ENCODE data around the gene PLXNA4. TPM values are rescaled to one million over a fixed set of nuclear protein-coding genes. Genes with fewer than 3 reads are reported as not detected.
A peak's percentile ranks its signal among the peaks of the same experiment; 100 is the strongest.

PLXNA4 gene
- polyA plus RNA-seq, 1 donor (not counting 4 experiments of a cell fraction or from before 2014, with no cell fraction given) = 0.01 TPM

DNA sequence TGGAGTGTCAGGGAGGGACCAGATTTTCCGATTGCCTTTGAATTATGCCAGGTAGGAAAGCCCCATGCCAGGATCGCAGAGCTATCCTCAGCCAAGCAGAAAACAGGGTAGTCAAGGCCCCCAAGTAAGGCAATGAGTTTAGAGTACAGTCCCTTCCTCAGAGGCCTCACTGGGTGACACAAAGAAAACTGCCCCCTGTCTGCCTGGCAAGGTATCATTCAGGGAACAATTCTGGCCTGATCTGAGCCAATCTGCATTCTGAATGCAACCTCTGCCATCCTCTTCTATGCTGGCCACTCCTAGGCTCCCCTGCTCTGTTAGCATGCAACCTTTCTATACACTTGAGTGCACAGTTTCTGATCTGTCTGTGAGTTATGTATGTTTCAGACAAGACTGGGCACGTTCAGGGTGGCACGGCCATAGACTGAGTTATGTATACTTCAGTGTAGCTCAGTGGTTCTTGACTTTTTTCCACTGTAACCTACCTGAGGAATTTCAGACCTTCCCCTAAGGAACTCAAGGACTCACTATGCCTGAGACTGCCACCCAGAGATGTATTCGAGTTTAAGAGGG, 336.8 kb downstream of the PLXNA4 start:
- no peaks in the 10 kb centered on the region for H3K27me3 ChIP-seq (ENCODE audit: control insufficient read depth, extremely low read depth, insufficient read depth, low read length)
- DNase-seq (ENCODE audit: low read depth, low spot score) (peak; percentile 45), FAIRE-seq (peak; percentile 92)
- H2AFZ ChIP-seq (ENCODE audit: control insufficient read depth, low read length) = no peak overlapping the region
- TF ChIP-seq EZH2 (IDR thresholded peaks at IDR 0.05; ENCODE audit: low read length) = no peak
- TF ChIP-seq, protein P1, sequence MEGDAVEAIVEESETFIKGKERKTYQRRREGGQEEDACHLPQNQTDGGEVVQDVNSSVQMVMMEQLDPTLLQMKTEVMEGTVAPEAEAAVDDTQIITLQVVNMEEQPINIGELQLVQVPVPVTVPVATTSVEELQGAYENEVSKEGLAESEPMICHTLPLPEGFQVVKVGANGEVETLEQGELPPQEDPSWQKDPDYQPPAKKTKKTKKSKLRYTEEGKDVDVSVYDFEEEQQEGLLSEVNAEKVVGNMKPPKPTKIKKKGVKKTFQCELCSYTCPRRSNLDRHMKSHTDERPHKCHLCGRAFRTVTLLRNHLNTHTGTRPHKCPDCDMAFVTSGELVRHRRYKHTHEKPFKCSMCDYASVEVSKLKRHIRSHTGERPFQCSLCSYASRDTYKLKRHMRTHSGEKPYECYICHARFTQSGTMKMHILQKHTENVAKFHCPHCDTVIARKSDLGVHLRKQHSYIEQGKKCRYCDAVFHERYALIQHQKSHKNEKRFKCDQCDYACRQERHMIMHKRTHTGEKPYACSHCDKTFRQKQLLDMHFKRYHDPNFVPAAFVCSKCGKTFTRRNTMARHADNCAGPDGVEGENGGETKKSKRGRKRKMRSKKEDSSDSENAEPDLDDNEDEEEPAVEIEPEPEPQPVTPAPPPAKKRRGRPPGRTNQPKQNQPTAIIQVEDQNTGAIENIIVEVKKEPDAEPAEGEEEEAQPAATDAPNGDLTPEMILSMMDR (optimal IDR thresholded peaks at IDR 0.05 in 1 of 3, IDR thresholded peaks at IDR 0.05 in 1 of 3, conservative IDR thresholded peaks at IDR 0.05 in 1 of 3; ENCODE audit: extremely low read depth in 1 of 3, insufficient read depth in 2 of 3, low read length in 3 of 3) = peak in 1 of 3 experiments; percentile 28
- no peaks in the 10 kb centered on the region for H3K9me3 ChIP-seq (ENCODE audit: control insufficient read depth, low read depth, low read length)
- H3K79me2 ChIP-seq (ENCODE audit: control insufficient read depth, insufficient read depth, low read length) = no peaks in the 10 kb centered on the region
- H3K27ac ChIP-seq (ENCODE audit: control insufficient read depth, insufficient read depth, low read length) = no peak overlapping the region
- H4K20me1 ChIP-seq (ENCODE audit: control insufficient read depth, extremely low read depth, insufficient read depth, low read length) = no peaks in the 10 kb centered on the region
- no peaks in the 10 kb centered on the region for H3K36me3 ChIP-seq (ENCODE audit: control insufficient read depth in 2 of 2, extremely low read depth in 1 of 2, insufficient read depth in 2 of 2, low read length in 2 of 2)
- no peak overlapping the region for H3K4me2 ChIP-seq (ENCODE audit: control insufficient read depth, extremely low read depth, insufficient read depth, low read depth, low read length)
- H3K9ac ChIP-seq (ENCODE audit: control insufficient read depth, extremely low read depth, insufficient read depth, low read length) = no peak overlapping the region
- no peaks in the 10 kb centered on the region for H3K9me1 ChIP-seq (ENCODE audit: control insufficient read depth, extremely low read depth, insufficient read depth, low read length)
- dilution Hi-C loops (cut with MboI; ENCODE audit: extremely low pct_ligation_motif_present, low sequenced_read_pairs) = no loop called here
- H3K4me1 ChIP-seq (ENCODE audit: control insufficient read depth, extremely low read depth, insufficient read depth, low read length) = peaks cover 12% of the 10 kb centered on the region
- H3K4me3 ChIP-seq (ENCODE audit: control insufficient read depth in 2 of 3, extremely low read depth in 1 of 3, insufficient read depth in 2 of 3, low read depth in 1 of 3, low read length in 3 of 3) = no peak overlapping the region

DNA sequence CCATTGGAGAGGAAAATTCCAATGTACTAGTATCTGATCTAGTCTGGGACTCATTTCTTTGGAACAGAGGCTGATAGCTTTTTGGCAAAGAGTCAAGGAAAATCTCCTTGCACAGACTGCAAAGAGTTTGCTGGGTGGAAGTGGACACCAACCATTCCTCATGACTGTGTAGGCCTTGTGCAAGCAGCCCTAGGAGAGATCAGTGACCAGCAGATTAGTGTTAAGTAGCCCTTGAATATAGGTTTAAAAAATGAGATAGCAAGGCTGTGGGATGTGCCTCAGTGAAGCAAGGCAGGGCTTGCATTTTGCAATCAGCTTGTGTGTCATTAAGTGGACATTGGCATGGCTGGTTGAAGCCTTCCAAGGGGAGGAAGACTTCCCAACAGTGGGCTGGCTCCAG, 341.6 kb downstream of the PLXNA4 start:
- DNase-seq (ENCODE audit: low read depth, low spot score) (no peak), FAIRE-seq (no peak)
- no peak overlapping the region for H2AFZ ChIP-seq (ENCODE audit: control insufficient read depth, low read length)
- no peaks in the 10 kb centered on the region for H3K9me3 ChIP-seq (ENCODE audit: control insufficient read depth, low read depth, low read length)
- dilution Hi-C loops (cut with MboI; ENCODE audit: extremely low pct_ligation_motif_present, low sequenced_read_pairs) = no loop called here
- H3K9me1 ChIP-seq (ENCODE audit: control insufficient read depth, extremely low read depth, insufficient read depth, low read length) = no peaks in the 10 kb centered on the region
- no peak overlapping the region for H3K27ac ChIP-seq (ENCODE audit: control insufficient read depth, insufficient read depth, low read length)
- H3K4me3 ChIP-seq (ENCODE audit: control insufficient read depth in 2 of 3, extremely low read depth in 1 of 3, insufficient read depth in 2 of 3, low read depth in 1 of 3, low read length in 3 of 3) = no peak overlapping the region
- TF ChIP-seq, protein P1 (optimal IDR thresholded peaks at IDR 0.05 in 1 of 3, IDR thresholded peaks at IDR 0.05 in 1 of 3, conservative IDR thresholded peaks at IDR 0.05 in 1 of 3; ENCODE audit: extremely low read depth in 1 of 3, insufficient read depth in 2 of 3, low read length in 3 of 3) = no peak
- no peak for TF ChIP-seq EZH2 (IDR thresholded peaks at IDR 0.05; ENCODE audit: low read length)
- no peaks in the 10 kb centered on the region for H3K79me2 ChIP-seq (ENCODE audit: control insufficient read depth, insufficient read depth, low read length)
- H3K27me3 ChIP-seq (ENCODE audit: control insufficient read depth, extremely low read depth, insufficient read depth, low read length) = peaks cover 4% of the 10 kb centered on the region
- no peak overlapping the region for H3K9ac ChIP-seq (ENCODE audit: control insufficient read depth, extremely low read depth, insufficient read depth, low read length)
- no peak overlapping the region for H3K4me2 ChIP-seq (ENCODE audit: control insufficient read depth, extremely low read depth, insufficient read depth, low read depth, low read length)
- peaks cover 8% of the 10 kb centered on the region for H3K4me1 ChIP-seq (ENCODE audit: control insufficient read depth, extremely low read depth, insufficient read depth, low read length)
- H4K20me1 ChIP-seq (ENCODE audit: control insufficient read depth, extremely low read depth, insufficient read depth, low read length) = no peaks in the 10 kb centered on the region
- no peaks in the 10 kb centered on the region for H3K36me3 ChIP-seq (ENCODE audit: control insufficient read depth in 2 of 2, extremely low read depth in 1 of 2, insufficient read depth in 2 of 2, low read length in 2 of 2)

All from keratinocyte (primary cell).